ENCODE results near the gene CAPN7.
"Not testable (repeated sequence)": the region's sequence is repeated elsewhere in the genome, so short reads cannot be mapped to it uniquely, and the experiment has no call there.

Gene CAPN7

DNA sequence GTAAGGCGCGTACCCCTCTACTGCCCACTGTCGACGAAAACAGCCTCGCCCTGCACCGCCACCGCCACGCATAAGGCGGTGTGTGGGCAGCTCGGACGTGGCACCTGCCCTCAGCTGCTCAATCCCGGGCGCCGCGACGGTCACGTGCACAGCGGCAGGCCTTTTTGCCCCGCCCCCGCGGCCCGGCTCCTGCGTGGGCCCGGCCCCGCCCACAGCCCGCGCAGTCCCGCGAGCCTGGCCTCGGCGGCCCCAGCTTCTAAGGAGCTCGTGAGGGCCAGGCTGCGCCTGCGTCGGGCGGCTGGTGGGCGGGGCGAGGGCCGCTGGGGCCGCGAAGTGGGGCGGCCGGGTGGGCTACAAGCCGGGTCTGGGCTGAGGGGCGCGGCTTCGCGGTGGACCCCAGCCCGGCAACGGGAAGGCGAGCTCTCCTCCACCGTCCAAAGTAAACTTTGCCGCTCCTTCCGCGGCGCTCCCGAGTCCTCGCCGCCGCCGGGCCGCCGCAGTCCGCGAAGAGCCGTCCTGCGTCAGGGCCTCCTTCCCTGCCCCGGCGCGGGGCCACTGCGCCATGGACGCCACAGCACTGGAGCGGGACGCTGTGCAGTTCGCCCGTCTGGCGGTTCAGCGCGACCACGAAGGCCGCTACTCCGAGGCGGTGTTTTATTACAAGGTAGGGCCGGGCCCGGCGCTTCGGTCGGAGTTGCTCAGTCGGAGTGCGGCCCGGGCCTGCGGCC, at the start of gene CAPN7:
Gene CAPN7, plus strand, starts transcription at position 313 of the 728 bp plus-strand sequence. Its CDS starts 250 bp downstream, at position 563.
- in situ Hi-C loops (cut with HindIII; ENCODE audit: low sequenced_read_pairs): no loop called here

DNA sequence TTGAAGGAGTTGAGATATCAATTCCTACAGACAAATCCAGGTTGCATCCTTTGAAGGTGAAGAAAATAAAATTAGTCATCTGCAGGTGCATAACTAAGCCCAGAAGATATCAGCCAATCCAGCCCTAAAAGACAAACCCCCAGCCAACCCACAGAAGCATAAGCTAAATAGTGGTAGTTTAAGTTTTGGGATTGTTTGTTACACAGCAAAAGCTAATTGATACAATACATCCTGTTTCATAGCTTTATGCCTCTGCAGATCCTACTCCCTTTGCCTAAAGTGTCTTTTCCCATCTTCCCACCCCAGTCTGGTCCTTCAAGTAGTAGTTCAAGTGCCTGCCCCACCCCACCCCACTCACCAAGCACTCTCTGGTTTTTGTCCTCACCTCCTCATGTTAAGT, 48.6 kb upstream of the CAPN7 start:
- in situ Hi-C loops (cut with HindIII; ENCODE audit: low sequenced_read_pairs): no loop called here

DNA sequence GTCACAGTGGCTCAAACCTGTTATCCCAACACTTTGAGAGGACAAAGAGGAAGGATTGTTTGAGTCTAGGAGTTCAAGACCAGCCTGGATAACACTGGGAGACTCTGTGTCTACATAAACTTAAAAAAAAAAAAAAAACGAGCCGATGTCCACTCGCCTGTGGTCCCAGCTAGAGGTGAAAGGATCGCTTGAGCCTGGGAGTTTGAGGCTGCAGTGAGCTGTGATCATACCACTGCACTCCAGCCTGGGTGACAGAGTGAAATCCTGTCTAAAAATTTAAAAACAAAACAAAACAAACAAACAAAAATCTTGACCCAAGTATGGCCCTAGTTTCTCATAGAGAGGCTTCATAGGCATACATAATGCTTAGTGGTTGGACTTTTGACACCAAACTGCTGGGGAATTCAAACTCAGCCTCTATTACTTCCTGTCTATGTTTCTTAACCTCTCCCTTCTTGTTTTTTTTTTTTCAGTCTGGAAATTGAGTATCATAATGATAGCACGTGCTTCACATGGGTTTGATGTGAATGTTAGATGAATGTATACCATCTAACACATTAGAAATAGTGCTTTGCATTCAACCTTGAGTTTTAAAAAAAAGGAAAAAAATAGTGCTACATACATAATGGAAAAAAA, 46.4 kb upstream of the CAPN7 start:
- in situ Hi-C loops (cut with HindIII; ENCODE audit: low sequenced_read_pairs): no loop called here

DNA sequence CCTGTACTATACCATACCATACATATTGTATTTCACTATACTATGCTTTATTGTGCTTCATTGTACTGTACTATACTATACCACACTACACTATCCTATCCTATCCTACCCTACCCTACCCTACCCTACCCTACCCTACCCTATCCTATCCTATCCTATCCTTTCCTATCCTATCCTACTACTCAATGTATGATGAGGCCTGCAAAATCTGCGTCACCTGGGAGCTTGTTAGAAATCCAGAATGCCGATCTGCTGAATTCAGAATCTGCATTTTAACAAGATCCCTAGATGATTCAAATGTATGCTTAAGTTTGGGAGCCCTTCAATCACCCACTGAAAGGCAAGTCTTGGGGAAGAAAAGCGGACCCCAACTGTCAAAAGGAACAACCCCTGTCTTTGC, 45.4 kb upstream of the CAPN7 start:
- in situ Hi-C loops (cut with HindIII; ENCODE audit: low sequenced_read_pairs): no loop called here

DNA sequence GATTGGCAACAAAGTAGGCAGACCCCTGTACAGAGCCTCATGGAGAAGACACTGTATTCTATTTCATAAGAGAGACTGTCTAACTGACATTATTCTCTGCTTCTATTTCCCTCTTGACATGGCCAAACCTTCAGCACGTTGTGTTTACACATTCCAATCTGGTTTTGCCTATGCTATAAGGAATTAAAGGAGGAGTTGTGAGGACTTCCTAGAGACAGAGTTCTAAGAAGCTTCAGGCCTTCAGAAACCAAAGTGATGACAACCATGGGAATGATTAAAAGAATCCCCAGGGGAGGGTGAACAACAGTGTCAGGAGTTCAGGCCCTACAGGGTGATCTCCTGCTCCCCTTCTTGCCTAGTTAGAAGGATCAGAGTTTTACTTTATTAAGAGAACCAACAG, 44.9 kb upstream of the CAPN7 start:
- in situ Hi-C loops (cut with HindIII; ENCODE audit: low sequenced_read_pairs): no loop called here

DNA sequence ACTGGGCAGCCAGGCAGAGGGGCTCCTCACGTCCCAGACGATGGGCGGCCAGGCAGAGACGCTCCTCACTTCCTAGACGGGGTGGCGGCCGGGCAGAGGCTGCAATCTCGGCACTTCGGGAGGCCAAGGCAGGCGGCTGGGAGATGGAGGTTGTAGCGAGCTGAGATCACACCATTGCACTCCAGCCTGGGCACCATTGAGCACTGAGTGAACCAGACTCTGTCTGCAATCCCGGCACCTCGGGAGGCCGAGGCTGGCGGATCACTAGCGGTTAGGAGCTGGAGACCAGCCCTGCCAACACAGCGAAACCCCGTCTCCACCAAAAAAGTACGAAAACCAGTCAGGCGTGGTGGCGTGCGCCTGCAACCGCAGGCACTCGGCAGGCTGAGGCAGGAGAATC, 42.4 kb upstream of the CAPN7 start:
- in situ Hi-C loops (cut with HindIII; ENCODE audit: low sequenced_read_pairs): not testable (repeated sequence)

DNA sequence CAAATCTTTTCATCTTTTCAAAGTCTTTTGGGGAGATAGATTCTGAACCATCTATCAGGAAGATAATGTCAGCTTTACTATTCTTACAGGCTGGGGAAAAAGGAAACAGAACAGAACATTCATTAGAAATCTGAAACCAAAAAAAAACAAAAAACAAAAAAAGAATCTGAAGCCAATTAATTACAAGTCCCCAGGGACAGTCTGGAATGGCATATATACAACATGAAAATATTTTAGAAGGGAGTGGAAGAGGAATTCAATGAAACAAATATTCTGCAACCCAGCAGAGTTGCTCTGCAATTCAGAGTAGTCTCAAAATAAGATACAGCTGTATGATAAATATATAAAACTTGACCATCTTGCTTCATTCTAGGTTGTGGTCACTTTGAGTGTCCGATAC, 41.7 kb upstream of the CAPN7 start:
- in situ Hi-C loops (cut with HindIII; ENCODE audit: low sequenced_read_pairs): no loop called here

DNA sequence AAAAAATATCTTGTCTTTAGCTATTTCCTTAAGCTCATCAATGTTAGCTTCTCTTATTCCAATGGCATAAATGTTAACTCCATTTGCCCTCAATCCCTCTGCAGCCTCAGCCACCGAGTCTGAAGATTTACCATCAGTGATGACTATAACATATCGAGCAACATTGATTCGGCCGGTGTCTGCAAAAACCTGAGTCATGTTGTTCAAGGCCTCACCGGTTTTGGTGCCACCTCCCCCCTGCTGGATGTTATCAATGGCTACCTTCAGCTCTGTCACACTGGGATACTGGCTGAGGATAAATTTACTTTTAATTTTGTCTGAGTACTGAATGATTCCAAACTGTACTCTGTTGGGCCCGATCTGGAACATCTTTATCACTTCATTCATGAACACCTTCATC, 41.0 kb upstream of the CAPN7 start:
- in situ Hi-C loops (cut with HindIII; ENCODE audit: low sequenced_read_pairs): no loop called here

DNA sequence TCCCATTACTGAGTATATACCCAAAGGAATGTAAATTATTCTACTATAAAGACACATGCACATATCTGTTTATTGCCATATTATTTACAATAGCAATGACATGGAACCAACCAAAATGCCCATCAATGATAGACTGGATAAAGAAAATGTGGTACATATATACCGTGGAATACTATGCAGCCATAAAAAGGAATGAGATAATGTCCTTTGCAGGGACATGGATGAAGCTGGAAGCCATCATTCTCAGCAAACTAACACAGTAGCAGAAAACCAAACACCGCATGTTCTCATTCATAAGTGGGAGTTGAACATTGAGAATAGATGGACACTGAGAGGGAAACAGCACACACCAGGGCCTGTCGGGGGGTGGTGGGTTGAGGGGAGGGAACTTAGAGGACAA, 39.7 kb upstream of the CAPN7 start:
- in situ Hi-C loops (cut with HindIII; ENCODE audit: low sequenced_read_pairs): not testable (repeated sequence)

DNA sequence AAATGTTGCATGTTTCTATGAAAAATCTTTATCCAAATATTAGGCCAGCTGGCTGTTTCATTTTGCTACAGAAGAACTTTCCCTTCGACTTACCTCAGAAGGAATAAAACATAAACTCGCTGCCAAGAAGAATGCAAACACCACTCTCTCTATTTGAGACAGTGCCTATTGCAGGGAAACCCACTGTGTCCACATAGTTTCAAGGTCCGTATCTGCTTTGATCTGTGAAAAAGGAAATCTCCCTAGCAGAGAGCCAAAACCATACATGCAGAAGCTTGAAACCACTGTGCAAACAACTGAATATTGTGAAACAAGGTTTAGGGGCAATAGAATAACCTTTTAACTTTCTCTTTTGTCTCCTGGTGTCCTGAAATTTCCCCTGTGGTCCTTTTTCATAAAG, 35.0 kb upstream of the CAPN7 start:
- in situ Hi-C loops (cut with HindIII; ENCODE audit: low sequenced_read_pairs): no loop called here

DNA sequence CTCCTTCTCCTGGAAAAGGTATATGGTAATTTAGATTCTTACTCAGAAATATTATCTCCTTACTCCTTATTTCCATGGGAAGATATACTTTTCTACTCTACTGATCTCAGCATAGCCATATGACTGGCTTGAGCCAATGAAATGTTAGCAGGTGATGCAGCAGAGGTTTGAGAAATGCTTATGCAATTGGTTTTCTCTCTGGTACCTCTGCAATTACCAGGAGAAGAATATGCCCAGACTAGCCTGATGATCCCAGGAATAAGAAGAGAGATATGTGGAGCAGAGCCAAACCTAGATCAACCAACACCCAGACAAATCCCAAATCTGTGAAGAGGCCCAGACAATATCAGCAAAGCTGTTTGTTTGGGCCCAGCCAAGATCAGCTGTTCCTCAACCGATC, 33.2 kb upstream of the CAPN7 start:
- in situ Hi-C loops (cut with HindIII; ENCODE audit: low sequenced_read_pairs): no loop called here

DNA sequence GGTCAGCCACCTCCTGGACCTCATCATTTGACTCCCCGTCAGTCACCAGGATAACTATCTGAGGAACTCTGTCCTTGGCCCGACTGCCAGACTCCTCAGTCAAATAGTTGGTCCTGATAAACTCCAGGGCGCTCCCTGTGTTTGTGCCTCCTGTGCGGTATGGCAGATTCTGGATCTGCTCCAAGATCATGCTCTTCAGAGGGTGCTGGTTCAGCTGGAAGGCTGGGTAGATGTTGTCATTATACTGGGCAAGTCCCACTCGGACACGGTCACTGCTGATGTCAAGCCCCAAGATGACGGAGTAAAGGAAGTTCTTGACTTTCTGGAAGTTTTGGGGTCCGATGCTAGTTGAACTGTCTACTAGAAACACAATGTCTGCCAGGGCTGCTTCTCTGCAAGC, 31.1 kb upstream of the CAPN7 start:
- in situ Hi-C loops (cut with HindIII; ENCODE audit: low sequenced_read_pairs): no loop called here

DNA sequence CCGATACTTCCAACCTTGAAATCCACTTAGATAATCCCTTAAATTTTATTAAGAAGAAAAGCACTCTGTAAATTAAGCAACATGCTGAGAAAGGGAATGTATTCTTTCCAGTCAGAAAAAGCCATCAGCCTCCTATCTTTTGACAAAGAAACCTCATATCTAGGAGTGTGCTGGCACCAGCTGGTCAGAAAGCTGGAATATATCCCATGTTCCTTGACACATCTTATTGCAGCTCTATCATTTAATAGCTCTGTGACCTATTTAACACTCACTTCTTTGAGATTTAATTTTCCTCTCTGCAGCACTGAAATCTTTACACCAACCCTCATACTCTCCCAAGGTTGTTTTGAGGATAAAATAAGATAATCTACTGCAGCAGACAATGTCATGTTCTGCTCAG, 30.4 kb upstream of the CAPN7 start:
- in situ Hi-C loops (cut with HindIII; ENCODE audit: low sequenced_read_pairs): no loop called here

DNA sequence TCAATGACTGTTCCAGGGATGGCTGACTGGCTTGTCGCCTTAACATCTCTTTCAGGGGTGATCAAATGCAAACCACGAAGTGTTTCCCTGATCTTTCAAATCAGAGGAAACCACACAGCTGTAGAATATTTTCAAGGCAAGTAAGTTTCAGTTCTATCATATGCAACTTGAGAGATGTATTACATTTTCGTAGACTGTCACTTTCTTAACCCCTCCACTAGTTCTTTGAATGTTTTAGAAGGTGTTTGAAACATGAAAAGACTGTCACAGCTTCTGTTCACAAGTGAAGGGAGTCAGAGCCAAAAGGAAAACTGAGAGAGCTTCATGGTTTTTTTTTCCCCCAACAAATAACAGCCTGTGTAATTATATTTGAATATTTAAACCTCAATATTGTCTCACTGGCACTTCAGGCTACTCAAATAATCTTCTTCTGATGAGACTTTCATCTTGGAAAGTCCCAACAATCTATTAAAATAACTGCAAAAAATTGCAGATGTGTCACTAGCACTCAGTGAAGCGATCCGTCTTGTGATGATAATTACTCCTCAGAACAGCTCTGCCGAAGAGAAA, 25.9 kb upstream of the CAPN7 start:
- in situ Hi-C loops (cut with HindIII; ENCODE audit: low sequenced_read_pairs): no loop called here

DNA sequence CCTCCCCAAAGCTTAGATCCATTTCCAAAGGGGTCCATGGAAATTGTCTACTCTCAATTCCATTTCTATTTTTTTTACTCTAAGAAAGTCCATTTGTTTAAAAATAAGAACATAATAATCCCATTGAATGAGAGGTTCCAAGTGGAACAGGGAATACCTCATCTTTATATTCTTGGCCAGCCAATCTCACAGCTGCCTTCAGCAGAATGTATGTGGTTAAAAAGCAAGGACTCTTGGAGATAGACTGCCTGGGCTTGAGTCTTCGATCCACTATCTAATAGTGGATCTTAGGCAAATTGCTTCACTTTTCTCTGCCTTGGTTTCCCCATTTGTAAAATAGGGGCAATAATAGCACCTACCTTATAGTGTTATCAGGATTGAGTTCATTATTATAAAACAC, 24.5 kb upstream of the CAPN7 start:
- in situ Hi-C loops (cut with HindIII; ENCODE audit: low sequenced_read_pairs): no loop called here

DNA sequence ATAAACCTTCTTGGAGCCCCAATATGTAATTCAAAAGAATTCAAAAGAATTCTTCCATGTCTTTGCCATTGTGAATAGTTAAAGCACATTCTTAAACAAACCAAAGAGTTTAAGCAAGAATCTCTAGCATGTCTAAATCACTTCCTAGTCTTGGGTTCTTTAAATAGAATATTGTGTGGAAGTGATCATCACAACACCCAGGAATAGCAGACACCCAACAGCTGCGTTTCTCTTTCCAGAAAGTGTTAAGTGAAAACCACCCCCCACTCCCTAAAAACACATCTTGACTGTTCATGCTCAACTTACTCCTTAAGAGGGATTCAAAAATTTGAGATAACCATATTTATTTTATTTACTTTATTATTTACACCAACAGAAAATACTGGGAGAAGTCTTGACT, 24.1 kb upstream of the CAPN7 start:
- in situ Hi-C loops (cut with HindIII; ENCODE audit: low sequenced_read_pairs): no loop called here

DNA sequence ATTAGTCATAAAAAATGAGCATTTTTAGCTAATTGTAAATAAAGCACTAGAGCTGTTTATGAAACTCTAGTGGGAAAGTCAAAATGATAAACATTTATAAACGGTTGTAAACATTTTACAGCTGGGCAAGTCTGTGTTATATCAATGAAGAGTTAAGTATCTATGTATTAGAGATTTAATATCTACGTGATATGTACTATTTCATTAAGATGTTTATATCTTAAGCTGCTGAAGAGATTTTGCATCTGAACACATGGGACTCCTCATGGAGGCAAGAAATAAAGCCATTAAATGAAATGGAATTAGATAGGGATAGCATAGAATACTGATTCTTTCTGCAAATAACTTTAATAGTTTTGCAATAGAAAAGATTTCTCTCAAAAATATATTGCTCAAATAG, 23.0 kb upstream of the CAPN7 start:
- in situ Hi-C loops (cut with HindIII; ENCODE audit: low sequenced_read_pairs): no loop called here

DNA sequence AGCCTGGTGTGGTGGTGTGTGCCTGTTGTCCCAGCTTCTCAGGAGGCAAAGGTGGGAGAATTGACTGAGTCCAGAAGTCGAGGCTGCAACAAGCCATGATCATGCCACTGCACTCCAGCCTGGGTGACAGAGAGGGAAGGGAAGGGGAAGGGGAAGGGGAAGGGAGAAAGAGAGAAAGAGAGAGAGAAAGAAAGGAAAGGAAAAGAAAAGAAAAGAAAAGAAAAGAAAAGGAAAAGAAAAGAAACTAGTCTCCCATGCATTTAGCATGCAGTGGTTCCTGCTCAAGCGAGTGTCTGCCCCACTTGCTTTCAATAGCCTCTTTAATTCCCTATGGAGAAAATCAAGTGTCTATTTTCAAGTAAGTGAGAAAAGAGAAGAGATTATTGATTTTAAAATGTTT, 20.6 kb upstream of the CAPN7 start:
- in situ Hi-C loops (cut with HindIII; ENCODE audit: low sequenced_read_pairs): no loop called here

DNA sequence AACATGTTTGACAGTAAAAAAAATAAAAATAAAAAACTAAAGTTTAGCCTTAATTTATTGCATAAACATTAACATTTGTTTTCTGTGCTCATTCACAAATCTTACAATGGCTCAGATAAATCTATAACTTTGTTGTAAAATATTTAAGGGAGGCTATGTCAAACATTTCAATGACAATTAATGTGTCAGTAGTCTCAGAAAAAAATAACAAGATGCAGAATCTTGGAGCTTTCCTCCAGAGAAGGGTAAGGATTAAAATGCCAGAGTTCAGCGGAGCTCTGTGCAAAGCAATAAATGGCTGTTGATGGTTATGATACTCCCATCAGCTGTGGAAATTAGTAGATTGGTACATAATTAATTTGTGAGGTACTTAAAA, 20.0 kb upstream of the CAPN7 start:
- in situ Hi-C loops (cut with HindIII; ENCODE audit: low sequenced_read_pairs): no loop called here

DNA sequence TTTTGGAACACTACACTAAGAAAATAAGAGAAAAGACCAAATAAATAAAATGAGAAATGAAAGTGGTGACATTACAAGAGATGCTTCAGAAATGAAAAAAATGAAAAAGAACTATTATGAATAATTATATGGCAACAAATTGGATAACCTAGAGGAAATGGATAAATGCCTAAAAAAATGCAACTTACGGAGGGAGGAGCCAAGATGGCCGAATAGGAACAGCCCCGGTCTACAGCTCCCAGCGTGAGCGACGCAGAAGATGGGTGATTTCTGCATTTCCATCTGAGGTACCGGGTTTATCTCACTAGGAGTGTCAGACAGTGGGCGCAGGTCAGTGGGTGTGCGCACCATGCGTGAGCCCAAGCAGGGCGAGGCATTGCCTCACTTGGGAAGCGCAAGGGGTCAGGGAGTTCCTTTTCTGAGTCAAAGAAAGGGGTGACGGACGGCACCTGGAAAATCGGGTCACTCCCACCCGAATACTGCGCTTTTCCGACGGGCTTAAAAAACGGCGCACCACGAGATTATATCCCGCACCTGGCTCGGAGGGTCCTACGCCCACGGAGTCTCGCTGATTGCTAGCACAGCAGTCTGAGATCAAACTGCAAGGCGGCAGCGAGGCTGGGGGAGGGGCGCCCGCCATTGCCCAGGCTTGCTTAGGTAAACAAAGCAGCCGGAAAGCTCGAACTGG, 19.4 kb upstream of the CAPN7 start:
- in situ Hi-C loops (cut with HindIII; ENCODE audit: low sequenced_read_pairs): not testable (repeated sequence)

DNA sequence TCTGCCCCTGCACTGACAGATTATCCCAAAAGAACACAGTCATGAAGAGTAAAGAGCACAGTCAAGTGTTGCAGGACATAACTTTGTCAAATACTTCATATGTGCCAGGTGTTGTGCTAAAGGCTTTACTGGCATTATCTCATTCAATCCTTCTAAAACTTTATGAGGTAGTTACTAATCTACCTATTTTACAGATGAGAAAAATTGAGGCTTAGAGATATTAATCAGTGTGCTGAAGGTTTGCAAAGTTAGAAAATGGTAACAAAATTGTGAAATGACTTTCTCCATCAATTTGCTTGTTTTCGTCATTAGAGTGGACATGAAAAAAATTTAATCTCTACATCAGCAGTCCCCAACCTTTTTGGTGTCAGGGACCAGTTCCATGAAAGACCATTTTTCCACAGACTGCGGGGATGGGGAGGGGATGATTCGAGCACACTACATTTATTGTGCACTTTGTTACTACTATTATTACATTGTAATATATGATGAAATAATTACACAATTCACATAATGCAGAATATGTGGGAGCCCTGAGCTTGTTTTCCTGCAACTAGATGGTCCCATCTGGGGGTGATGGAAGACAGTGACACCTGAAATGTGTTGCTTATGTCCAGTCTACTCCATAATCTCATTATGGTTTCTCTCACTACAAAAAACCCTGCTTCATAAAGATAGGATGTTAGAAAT, 8.6 kb upstream of the CAPN7 start:
- in situ Hi-C loops (cut with HindIII; ENCODE audit: low sequenced_read_pairs): no loop called here
